ENCODE measurements around the gene CA10.

Gene CA10

DNA sequence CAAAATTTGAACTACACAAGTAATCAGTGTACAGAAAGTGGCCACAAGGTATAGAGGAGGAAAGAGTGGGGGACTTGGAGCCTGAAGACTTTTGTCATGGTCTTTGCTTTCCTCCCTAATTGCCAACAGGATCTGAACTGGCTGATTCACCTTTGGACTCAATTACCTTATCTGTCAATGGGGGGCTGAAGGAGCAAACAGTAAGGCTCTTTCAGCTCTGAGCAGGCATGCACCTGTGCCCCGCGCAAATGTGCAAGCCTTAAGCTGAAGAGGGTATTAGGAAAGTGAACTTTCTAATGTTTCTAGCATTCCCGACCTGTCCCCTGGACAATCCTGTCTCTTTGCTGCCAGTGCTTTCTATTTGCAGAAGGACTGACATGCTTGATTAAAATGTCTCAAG is 302.7 kb downstream of the CA10 start:
- DNase-seq, result no peak

DNA sequence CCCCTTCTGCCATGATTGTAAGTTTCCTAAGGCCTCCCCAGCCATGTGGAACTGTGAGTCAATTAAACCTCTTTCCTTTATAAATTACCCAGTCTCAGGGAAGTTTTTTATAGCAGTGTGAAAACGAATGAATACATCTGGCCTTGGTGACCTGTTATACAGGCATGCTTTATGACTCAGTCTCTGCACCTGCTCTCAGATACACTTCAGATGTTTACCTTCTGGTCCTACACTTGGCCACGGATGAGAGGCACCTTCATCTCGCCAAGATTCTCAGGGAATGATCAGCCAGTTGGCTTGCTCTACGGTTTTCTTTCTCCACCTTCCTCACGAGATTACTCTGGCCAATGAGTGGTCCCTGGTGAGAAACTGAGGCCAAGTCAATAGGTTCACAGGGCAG is 304.7 kb downstream of the CA10 start:
- DNase-seq, result no peak

DNA sequence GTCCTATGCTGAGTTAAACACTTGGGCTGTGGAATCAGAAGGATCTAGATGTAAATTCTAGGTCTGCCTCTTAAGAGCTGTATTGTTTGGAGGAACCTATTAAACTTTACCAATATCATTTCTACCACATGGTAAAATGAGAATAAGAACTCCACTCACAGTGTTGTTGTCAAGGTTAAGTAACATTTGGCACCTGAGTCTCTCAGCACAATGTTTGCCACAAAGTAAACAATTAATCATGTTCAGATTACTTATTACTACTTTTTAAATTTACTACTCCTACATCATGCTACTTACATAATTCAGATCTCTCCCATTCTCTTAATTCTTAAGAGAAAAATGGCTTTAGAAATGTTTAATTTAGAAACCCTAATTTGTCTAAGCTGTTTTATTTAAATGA is 305.9 kb downstream of the CA10 start:
- DNase-seq, result no peak

DNA sequence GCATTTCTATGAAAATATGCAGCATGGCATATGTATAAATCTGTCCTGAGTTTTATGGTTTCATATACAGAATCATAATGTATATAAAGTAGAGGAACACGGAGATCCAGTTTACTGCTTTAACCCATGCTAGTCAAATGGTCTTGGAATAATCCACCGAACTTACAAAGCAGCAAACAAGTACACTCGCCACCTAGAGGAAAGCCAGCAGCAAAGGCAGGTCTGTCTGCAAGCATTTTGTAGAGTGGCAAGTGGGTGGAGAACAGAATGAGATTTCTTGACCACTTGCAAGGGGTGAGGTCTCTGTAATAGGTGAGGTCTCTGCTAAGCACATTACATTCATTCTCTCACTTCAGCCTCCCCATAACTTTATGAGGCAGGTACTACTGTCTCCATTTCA is 308.3 kb downstream of the CA10 start:
- peak; percentile 1 for DNase-seq

DNA sequence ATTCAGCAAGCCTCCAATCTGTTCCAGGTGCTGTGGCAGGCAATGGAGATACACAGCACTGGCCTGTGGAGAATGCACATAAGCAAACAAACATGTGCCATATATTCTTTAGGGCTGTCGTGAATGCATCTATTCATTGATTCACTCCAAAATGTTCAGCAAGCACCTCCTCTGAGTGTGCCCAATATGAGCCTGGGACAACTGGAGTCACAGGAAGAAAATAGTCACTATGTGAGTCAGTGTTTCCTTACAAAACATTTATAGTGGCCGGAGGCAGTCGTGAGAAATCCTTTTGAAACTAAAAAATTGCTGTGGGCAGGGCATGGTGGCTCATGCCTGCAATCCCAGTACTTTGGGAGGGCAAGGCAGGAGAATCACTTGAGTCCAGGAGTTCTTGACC is 310.1 kb downstream of the CA10 start:
- DNase-seq, result no peak

DNA sequence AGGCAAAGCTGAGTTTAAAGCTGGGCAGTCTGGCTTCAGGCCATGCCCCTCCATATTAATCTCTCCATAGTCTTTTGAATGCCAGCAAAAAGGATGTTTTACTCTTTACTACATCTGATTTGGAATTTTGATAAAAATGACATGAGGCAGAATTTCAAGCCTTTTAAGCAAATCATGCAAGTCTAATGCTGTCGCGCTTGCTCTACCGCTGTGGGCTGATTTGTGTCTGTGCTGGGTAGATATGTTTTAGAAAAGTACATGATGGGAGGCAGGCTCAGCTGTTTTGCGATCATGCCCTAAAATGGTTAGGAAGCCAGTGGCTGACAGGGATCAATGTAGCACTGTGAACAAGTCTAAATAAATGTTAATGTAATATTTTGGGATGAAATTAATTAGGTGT is 311.9 kb downstream of the CA10 start:
- DNase-seq, result no peak

DNA sequence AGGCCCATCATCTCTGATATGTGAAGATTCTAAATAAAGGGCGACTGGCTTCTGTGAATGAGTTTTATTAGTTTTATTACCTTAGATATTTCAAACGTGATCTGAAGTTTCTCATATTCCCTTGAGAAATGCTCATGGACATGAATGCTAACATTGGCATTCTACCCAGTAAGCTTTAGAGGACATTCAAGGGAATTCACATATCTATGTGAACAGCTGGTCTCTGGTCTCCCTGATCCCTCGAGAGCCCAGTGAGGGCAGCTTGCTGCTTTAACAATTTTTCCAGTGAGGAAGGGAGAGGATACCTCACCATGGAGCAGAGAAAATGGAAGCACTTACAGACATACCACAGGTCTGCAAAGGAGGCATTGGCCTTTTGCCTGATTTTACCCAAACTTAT is 312.7 kb downstream of the CA10 start:
- no peak for DNase-seq

DNA sequence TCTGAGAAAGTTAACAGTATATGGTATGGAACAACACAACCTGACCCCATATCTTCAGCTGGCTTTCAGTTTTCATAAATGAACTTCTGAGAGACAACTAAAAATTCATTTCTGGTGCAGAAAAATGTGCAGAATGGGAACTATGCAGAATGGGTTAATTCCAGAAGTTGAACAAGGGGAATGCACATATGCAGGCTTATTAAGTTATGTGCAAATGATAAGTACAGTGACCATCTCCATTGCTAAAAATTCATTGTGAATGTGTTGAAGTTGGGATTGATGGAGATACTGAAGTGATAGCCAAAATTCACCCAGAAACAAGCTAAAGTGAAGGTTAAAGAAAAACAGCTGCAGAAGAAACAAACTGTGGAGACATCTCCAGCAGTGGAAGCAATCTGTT is 315.8 kb downstream of the CA10 start:
- no peak for DNase-seq

DNA sequence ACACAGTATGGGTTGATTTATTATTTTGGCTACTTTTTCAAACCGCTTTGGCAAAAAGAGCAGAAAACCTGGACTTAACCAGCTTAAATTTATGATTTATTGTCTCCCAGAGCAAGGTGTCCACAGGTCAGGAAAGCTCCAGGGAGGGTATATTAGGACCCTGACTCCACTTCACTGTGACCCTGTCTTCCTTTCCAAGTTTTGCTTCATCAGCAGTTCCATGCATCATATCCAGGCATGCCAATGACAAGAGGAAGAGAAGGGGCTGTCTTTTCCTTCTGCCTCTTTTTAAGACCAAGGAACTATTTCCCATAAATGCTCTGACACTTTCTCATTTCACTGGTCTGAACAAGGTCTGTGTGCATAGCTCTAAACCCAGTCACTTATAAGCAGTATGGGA is 316.8 kb downstream of the CA10 start:
- DNase-seq, result no peak

DNA sequence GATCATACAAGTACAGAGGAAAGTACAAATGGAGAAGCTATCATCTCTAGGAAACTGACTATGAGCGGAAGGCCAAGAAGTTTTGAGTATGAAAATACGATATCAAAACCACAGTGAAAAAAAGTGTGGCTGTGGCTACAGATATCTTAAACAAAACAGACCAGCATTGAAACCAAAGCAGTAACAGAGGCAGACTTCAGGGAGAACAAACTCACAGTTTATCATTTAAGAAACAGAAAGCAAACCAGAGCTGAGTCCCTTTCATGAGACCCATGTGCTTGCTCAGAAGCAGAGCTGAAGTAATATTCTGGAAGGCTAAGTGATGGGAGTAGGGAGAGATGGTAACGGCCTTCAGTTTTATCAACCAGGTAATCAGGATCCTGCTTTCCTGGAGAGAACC is 317.8 kb downstream of the CA10 start:
- DNase-seq, result no peak

DNA sequence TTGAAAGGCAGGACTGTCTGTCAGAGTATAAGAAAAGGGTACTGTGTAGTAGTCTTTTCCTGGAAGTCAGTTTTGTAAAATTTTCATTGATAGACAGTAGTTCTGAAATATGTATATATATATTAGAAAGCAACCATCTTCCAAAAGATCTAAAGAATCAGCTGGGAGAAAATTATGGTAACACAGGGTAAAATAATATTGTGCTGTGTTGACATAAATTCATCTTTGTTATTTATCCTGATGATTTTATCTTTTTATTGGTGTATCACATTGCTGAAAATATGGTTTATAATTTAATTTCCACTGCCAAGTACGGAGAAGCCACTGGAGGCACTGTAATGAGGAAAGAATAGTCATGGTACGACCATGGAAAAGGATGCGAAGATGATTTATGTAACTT is 324.9 kb downstream of the CA10 start:
- DNase-seq, result no peak

DNA sequence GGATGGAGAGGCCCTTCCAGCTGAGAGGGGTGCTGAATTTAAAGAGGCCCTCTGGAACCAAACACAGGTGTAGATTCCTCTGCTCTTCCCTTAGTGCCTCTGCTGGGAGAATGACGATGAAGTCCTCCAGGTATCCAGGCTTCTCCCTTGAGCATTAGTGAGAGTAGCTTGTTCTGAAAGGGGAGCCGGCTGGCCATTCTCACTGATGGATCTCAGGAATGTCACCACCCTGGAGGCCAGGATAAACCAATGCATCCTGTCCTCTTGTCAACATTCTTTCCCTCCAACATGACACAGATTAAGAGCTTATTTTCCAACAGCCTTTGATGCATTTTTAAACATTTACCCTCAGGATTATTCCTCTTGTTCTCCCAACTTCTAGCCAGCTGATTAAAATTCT is 325.5 kb downstream of the CA10 start:
- DNase-seq, result no peak

DNA sequence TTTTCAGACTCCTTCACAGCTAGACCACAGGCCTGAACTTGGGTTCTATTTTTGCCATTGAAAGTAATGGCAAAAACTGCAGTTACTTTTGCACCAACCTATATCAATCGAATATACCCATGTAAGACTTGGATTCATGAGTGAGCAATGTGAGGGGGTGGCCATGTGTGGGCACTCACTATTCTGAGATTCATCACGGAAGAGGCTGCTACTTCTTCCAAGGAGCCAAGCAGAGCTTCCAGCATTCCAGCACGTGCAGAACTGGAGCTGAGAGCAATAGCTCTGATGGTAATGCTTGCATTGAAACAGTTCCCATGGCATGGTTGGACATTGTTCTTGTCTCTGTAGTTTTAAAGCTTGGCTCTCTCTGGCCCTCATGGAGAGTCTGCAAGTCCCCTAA is 327.6 kb downstream of the CA10 start:
- DNase-seq, result no peak

DNA sequence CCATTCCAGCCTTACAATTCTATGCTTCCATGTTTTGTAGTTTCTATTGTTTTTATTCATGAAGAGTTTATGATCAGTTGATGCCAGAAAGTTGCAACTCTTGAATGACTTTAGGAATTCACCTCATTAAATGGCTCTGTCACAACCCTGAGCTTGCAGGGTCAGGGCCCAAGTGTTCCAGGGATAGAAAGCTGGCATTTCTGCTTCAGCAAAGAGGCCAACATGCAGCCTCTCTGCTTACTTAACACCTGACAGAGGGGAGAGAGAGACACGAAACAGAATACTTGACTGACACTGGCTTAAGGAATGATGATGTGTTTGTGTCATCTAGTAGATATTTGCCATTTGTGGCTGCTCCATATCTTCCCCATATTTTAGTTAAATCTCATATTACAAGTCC is 328.1 kb downstream of the CA10 start:
- DNase-seq, result no peak

DNA sequence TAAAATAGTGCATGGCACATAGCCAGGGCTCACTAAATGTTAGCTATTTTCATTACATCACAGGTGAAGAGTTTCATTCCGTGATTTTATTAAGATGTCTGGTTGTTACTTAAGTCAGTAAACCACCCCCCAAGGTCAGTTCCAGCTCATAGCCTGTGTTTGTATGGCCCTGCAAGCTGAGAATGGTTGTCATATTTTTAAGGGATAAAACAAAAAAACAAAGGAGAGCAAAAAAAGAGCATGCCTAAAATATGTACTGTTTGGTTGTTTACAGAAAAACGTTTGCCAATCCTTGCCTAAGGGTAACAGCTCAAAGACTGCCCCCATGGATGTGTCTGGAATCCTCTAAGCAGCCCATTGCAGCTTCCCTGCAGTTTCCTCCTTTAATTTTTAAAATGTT is 329.6 kb downstream of the CA10 start:
- DNase-seq, result no peak

DNA sequence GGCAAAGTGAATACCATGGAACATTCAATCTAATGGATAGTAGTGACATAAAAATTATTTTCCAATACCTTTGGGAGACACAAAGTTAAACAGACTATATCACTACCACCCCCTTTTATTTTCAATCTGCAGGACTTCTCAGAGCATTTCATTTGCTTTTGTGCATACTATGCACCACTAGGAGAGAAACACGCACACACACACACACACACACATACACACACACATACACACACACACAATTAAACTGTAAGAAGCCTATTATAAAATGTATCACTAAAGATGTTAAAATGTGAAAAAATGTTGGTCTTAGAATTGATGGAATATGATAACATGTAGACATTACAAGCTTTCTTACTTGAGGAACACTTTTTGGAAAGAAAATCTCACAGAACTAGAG is 331.4 kb downstream of the CA10 start:
- no peak for DNase-seq

DNA sequence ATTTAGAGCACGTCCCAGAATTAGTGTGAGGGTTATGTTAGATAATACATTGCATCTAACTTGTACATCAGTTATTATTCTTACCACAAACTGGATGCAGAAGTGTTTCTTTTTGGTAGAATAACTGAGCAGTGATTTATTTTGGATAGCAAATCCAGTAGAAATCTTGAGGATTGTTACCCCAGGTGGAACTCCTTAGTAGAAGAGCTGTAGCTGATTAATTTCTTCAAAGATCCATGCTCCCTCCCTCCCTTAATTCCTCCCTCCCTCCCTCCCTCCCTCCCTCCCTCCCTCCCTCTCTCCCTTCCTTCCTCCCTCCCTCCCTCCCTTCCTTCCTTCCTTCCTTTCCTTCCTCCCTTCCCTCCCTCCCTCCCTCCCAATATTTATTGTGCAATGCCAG is 337.7 kb downstream of the CA10 start:
- no peak for DNase-seq

DNA sequence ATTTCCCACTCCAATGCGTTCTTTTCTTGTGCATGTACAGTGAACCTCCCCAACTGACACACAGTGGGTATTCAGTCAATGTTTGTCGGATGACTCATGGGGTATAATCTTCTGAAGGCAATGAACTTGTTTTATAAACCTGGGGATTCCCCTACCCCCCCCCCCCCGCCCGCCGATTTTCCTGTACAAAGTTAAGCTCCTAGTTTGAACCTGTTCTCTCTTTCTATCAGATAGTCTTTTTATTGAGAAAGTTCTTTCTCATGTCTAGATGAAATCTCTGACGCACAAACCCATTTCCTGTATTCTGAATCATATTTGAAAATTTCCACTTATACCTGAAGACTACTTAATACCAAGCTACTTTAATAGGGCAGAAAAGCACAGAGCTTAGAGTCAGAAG is 338.3 kb downstream of the CA10 start:
- DNase-seq, result no peak

DNA sequence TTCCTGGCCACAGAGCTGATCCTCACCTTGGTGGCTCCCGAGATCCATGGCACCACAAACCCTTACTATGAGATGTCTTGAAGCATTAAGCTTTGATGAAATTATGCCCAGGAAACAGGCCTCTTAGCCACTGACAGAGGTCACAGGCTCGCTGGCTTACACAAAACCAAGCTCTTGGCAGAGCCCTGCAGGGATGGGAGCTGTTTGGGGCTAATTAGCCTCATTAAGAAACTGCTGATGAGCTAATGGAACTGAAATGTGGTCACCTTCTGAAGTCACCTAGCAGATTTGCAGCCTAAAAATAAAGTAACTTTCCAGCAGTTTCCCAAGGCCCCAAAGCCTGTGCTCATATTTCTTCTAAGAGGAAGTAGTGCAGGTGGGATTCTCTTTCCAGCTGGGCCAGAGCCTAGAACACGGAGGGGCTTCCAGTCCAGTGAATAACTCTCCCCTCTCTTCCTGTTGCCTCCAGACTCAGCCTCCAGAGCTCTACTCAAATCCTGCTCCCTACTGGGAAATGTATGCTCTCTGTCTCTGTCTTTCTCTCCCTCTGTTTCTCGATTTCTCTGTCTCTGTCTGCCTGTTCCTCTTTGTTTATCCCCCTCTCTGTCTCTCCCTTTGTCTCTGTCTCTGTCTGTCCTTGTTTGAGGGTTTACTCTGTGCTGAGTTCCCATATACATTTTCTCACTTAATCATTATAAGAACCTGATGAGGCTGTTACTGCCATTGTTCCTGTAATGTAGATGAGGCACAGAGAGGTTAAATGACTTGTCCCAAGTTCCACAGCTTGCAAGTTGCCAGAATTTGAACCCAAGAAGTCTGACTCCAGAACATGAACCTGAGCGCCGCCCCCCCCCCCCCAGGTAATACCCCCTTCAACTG is 338.9 kb downstream of the CA10 start:
- no peak for DNase-seq

DNA sequence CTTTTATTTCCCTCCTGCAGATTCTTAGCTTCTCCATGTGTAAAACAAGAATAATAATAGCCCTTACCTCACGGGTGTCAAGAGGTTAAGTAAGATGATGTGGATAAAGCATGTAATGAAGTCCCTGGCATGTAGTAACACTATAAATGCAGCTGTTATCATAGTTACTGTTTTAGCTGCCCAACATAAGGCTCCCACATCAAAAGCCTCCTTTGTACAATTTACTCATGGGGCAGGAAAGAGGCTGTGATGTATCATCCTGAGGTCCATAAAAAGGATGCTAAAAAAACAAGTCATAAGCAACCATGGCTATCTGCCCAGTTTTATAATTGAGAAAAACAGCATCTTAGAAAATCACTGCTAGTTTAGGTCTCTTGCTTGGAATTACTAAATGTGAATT is 339.7 kb downstream of the CA10 start:
- DNase-seq, result no peak

DNA sequence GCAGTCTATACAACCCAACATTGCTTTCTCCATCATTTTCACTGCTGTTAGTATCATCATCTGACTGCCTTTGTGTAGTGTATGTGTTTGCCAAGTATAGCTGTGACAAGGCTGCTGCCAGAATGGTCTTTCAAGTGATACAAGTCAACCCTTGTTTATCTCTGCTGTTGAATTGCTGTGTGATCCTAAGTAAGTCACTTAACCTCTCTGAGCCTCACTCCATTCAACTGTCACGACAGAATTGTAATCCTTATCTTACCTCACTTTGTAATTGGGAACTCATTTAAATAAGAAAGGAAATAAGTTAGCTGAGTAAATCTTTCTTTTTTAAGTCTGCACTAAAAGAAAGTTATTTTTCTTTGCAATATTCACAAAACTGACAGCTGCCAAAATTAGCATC is 340.6 kb downstream of the CA10 start:
- DNase-seq, result no peak

DNA sequence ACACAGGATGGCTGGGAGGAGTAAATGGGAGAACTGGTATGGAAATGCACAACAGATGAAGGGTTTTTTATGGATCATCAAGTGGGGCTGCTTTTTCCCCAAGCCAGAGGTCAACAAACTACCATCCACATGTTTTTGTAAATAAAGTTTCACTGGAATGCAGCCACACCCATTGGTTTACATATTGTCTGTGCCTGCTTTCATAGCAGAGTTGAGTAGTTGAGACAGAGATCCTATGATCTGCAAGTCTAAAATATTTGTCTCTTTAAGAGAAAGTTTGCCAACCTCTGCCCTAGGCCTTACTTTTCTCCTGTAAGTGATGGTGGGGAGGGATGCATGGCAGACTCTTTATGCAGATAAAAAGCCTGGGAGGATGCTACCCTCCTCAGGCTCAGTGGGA is 341.4 kb downstream of the CA10 start:
- DNase-seq, result no peak

DNA sequence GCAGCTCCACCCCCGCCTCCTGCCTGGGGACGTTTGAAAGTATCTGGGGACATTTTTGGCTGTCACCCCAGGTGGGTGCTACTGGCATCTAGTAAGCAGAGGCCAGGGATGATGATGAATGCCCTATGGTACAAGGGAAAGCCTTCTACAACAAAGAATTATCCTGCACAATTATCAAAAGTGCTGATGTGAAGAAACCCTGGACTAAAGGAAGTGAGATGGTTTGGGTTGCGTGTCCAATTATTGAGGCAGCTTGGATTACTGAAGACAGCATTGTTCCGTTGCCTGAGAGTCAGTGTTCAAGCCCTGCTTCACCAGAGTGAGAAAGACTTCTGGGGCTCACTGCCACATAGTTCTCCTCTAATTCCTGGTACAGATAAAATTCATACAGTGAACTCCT is 343.4 kb downstream of the CA10 start:
- DNase-seq, result no peak

DNA sequence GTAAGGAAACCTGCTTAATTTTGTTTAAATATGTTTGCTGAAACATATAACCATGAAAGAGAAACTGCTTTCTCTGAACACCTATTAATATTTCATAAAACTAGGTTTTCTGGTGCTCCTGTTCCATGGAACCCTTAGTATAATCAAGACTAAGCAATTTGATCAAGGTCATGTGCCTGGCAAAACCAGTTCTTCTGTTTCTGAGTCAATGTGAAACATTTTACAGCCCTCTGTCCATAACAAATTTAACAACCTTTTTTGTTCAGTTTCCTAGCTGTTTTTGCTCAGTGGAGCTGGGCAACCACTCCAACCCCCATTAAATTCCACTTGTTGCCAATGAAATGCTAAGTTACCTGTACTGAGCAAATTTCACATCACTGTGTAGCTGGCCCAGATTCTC is 344.0 kb downstream of the CA10 start:
- DNase-seq, result no peak

DNA sequence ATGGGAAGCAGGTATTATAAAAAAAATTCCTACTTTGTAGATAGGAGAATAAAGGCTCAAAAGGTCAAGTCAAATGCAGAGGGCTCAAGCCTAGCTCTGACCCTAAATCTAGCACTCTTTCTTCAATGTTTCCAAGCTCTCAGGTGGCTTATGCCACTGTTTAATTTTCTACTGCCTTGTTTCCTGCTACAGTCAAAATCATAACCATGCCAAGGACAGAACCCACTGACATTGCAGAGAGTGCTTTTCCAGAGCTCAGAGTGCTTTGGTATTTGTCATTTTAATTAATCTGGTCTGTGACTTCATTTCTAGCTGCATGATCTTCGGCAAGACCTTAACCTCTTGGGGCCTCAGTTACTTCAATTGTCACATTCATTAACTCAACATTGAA is 344.7 kb downstream of the CA10 start:
- no peak for DNase-seq

All from hematopoietic multipotent progenitor cell treated with erythropoietin and hydrocortisone succinate and interleukin-3 and kit ligand, for 6 days (in vitro differentiated cells).